Spleen (tissue), 7 donors: ENCODE measurements around the gene CD300LG.

Experiments
- CTCF ChIP-seq, 11 experiments: fragments of 200-600 bp in 7 of 11; fragments of 450-650 bp in 4 of 11; sonication (generic) in 4 of 11; IDR thresholded peaks in 8 of 11; conservative IDR thresholded peaks in 3 of 11; 1 replicate in 7 of 11; 2 replicates in 4 of 11; pipeline versions ENCODE4 v1.4.0 to v1.8.0; 2016 to 2021; ENCODE audit warnings: antibody characterized with exemption in 11 of 11, inconsistent platforms in 4 of 11, mild to moderate bottlenecking in 1 of 11
- POLR2A ChIP-seq, 3 donors: fragments of 450-650 bp; IDR thresholded peaks; one replicate each; pipeline ENCODE4 v1.5.1; 2017; ENCODE audit warnings: antibody characterized with exemption in 3 of 3, mild to moderate bottlenecking in 1 of 3
- donor health status: DM: no; HTN: no; CAD: no; lungs with moderate emphysema.
- donor health status: DM: no; HTN: no; CAD: no.
- donor health status: DM: no; HTN: no; CAD: no.

- no peak for TF ChIP-seq CTCF (IDR thresholded peaks at IDR 0.05 in 8 of 11, conservative IDR thresholded peaks at IDR 0.05 in 3 of 11)
- TF ChIP-seq POLR2A (IDR thresholded peaks at IDR 0.05), result no peak
These were observed 1.6 kb downstream of the CD300LG start for GRCh38 chr17:43848601-43849000.
